Measurements from ENCODE around the gene RACGAP1. TPM values are rescaled to one million over a fixed set of nuclear protein-coding genes. Genes with fewer than 3 reads are reported as not detected.

Gene RACGAP1
- total RNA-seq, 1 experiment from 2014 or later: 137 TPM

- no peak for DNase-seq (ENCODE audit: low read depth)
Observed at GRCh38 chr12:49985981-49986380, 39.3 kb downstream of the RACGAP1 start.

GRCh38 chr12:49984476-49985359, 40.6 kb downstream of the RACGAP1 start:
- DNase-seq (ENCODE audit: low read depth): no peak

- peak; percentile 79 for DNase-seq (ENCODE audit: low read depth)
Observed at GRCh38 chr12:49983892-49984291, 41.4 kb downstream of the RACGAP1 start.

GRCh38 chr12:49982246-49983087, 42.8 kb downstream of the RACGAP1 start:
- DNase-seq (ENCODE audit: low read depth): no peak

GRCh38 chr12:49980501-49981349, 44.6 kb downstream of the RACGAP1 start:
- DNase-seq (ENCODE audit: low read depth): no peak

DNA sequence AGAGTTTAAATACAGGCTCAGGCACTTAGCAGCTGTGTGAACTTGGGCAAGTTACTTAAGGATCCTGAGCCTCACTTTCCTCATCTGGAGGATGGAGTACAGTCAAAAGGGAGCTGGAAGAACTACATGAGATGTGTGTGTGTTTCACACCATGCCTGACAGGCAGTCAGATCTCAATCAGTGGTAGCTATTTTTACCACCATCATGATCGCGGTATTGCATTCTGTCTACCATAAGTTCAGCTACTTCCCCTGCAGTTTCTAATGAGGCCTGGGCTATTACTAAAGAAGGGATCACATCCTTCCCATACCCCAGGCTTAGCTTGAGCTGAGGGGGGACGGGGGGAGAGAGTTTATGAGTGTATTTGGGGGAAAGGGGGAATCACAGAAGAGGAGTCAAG, 45.5 kb downstream of the RACGAP1 start:
- DNase-seq (ENCODE audit: low read depth): no peak

DNA sequence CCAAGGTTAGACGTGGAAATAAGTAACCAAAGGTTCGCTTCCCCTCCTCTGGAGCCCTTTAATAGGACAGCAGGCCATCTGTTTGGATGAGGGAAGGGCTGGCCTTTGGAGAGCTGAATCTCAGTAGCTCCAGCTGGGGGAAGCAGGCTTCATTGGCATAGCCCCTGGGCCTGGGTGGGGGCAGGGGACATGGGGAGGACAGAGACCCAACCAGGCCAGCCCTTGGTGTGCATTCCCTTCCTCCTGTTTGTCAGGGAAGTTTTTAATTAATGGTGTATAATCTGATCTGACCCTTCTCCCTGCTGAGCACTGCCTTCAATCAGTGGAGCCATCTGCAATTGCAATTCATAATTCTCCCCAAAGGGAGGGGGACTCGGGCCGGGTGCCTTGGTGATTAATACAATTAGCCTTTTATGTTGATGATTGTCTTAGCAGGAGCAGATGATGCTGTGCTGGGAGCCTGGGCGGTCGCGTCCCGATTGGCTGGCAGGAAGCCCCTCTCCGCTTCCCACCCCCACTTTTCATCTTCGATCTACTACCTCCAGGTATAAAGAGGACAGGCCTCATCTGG, 46.2 kb downstream of the RACGAP1 start:
- DNase-seq (ENCODE audit: low read depth): no peak

DNA sequence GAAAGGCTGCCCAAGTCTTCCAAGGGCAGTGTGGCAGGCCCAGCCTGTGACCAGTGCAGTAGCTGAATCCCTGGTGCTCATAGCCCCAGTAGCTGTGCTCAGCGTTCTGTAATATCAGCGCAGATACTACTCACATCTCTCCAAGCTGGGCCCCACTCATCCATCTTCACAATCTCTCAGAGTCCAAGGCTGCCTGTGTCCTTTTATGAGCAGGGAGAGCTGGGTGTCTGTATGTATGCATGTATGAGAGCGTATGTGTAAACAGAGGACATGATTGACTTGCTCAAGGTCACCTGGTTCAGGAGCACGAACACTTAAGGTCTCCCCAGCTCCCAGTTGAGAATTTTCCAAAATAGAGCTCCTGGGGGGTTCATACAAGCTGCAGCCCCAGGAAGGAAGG, 47.2 kb downstream of the RACGAP1 start:
- no peak for DNase-seq (ENCODE audit: low read depth)

GRCh38 chr12:49976557-49976956, 48.7 kb downstream of the RACGAP1 start:
- no peak for DNase-seq (ENCODE audit: low read depth)

- no peak for DNase-seq (ENCODE audit: low read depth)
Observed at GRCh38 chr12:49975318-49975761, 50.0 kb downstream of the RACGAP1 start.

DNA sequence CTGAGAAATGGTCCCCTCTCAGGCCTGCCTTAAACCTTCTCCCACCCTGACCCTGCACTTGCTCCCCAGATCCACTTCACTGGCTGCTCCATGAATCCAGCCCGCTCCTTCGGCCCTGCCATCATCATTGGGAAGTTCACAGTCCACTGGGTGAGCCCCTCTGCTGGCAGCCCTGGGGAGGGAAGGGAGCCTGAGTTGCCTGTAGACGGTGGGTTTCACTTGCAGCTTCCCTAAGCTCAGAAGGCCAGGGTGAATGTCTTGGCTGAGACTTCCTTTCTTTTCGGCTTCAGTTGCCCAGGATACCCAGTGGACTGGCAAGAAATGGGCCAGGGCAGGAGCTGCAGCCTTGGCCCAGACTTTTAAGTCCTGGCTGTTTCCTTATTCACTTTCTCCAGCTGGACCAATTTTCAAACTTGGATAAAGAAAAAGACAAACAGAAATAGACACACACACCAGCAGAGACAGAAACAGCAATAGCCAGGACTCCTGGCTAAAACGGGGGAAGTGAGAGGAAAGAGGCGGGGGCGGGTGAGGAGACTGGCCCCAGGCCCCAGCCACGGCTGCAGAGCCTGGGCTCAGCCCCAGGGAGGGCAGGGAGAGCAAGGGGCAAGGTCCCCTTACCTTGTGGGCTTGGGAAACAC, 50.5 kb downstream of the RACGAP1 start:
- no peak for DNase-seq (ENCODE audit: low read depth)

DNA sequence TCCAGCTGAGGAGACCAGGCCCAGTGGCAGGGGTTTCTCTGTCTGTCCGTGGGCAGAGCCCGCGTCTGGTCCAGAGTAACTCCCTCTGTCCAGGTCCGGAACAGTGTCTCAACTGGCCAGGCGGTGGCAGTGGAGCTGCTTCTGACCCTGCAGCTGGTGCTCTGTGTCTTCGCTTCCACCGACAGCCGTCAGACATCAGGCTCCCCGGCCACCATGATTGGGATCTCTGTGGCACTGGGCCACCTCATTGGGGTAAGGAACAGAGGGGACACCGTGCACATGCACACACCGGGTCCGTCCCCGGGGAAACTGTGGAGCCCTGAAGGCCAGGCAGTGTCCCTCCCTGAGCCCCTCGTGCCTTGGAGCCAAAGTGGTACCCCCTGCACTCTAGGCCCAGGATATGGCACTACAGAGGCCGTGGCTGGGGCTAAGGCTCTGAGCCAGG, 51.0 kb downstream of the RACGAP1 start:
- DNase-seq (ENCODE audit: low read depth): peak; percentile 31

DNA sequence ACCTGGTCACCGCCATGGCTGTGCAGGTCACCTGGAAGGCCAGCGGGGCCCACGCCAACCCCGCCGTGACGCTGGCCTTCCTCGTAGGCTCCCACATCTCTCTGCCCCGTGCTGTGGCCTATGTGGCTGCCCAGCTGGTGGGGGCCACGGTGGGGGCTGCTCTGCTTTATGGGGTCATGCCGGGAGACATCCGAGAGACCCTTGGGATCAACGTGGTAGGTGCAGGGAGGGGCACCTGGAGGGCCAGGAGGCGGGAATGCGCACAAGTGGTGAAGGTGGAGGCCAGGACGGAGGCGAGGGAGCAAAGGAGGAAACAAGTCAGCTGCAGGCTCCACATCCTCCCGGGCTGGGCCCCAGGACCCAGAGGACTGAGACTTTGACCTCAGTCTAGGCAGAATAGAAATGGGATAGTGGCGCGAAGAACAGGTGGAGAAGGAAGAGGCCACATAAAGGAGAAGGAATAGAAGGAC, 51.9 kb downstream of the RACGAP1 start:
- DNase-seq (ENCODE audit: low read depth): no peak

- no peak for DNase-seq (ENCODE audit: low read depth)
Observed at GRCh38 chr12:49972641-49973360, 52.5 kb downstream of the RACGAP1 start, which contains the start of gene AQP6. AQP6 (plus strand) TSS chr12:49972947; CDS start chr12:49973174, 227 bp downstream.

DNA sequence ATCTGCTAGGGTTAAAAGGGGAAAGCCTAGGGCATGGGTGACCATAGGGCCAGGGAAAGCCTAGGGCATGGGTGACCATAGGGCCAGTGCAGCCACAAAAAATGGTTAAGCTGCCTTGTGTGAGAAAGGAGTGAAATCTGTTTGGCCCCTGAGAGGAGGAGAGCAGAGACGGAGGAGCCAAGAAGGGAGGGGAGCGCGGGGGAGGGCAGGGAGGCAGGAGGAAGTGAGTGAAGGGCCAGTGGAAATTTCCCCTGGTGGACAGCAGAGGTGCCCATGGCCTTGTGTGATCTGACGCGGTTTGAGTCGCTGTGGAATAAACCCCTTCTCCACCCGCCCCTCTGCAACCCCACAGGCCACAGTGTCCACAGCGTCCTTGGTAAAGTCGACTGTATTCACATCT, 53.2 kb downstream of the RACGAP1 start:
- DNase-seq (ENCODE audit: low read depth): no peak

GRCh38 chr12:49971141-49971540, 54.2 kb downstream of the RACGAP1 start:
- DNase-seq (ENCODE audit: low read depth): no peak

DNA sequence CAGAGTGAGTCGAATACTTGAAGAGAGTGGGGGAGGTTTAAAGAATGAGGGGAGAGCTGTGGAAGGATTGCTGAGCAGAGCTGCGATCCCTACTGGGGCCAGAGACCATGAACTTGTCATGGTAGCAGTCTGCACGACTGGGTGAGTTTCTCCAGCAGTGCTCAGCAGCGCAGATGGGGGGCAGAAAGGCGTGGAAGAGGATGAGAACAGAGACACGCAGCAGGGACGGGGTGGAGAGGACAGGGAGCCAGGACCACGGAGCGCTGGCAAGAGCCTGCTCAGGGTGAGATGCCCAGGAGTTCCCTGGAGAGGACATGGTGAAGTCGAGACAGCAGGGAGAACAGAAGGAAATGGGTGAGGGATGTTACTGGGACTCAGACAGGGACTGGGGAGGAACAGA, 54.6 kb downstream of the RACGAP1 start:
- DNase-seq (ENCODE audit: low read depth): no peak

DNA sequence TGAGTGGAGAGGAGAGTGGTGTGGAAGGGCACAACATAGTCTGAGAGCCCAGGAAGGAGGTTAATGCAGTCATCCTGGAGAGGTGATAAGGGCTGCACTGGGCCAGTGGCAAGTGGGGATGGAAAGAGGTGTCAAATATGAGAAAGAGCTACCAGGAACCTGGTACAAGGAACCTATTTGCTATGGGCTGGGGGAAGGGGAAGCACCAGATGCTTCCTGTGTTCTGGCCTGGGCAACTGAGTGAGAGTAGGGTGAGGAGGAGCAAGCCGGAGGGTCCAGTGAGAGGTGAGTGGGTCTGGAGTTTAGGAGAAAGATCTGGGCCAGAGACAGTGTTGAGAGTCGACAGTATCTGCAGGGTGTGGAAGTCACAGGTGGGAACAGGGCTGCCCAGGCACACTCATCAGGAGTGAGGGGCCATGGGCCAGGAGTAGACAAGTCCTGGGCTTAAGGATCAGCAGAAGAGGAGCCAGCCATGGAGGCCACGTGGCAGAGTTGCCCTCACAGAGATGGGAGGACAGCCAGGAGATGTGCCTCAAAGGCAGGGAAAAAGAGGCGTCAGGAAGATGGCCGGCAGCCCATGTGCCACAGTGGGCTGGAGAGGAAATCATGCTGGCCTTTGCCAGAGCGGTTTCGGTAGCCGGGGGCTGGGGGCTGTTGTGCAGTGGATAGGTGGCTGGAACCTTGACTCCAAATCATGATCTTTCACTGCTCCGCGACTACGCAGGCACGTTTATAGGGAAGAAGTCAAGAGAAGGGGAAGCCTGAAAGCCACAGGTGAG, 55.5 kb downstream of the RACGAP1 start:
- no peak for DNase-seq (ENCODE audit: low read depth)

- no peak for DNase-seq (ENCODE audit: low read depth)
Observed at GRCh38 chr12:49969027-49969426, 56.3 kb downstream of the RACGAP1 start.

All from M059J (cell line).